HFF-Myc (cell line): ENCODE results near the gene PAQR4.
A peak's percentile ranks its signal among the peaks of the same experiment; 100 is the strongest.

ENCODE experiments used
- DNase-seq: peaks from one replicate; pipeline ENCODE4 v3.0.0-alpha.2; 2011; ENCODE audit warnings: low read depth; ENCODE audit errors: extremely low read depth
- H3K4me3 ChIP-seq: replicated peaks from 2 replicates; pipeline ENCODE4 v1.5.1; 2011; ENCODE audit warnings: low read depth, mild to moderate bottlenecking, control low read depth, low read length
- CTCF ChIP-seq: IDR thresholded peaks from 2 replicates; pipeline ENCODE4 v1.5.1; 2012; ENCODE audit warnings: mild to moderate bottlenecking, low read depth, low read length, control low read depth; ENCODE audit errors: missing control alignments

PAQR4 gene

GRCh38 chr16:2966808-2967191 lies 2.3 kb upstream of the PAQR4 start:
- H3K4me3 ChIP-seq: no peak overlapping the region
- TF ChIP-seq CTCF: no peak
- DNase-seq: no peak

DNA sequence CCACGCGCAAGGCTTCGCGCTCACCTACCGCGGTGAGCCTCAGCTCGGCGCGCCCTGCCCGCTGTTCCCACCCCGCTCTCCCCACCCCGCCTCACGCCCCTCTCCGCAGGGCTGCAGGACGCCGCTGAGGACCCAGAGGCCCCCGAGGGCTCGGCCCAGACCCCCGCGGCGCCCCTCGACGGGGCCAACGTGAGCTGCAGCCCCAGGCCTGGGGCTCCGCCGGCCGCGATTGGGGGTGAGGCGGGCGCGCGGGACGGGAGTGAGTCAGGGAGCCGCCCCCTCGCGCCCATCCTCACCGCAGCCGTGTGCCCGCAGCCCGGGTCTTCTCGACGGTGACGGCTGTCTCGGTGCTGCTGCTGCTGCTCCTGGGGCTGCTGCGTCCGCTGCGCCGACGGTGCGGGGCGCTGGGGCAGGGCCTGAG lies 1.9 kb upstream of the PAQR4 start:
- no peak overlapping the region for H3K4me3 ChIP-seq
- TF ChIP-seq CTCF: no peak
- no peak for DNase-seq

- TF ChIP-seq CTCF: no peak
- no peak overlapping the region for H3K4me3 ChIP-seq
- no peak for DNase-seq
Observed at GRCh38 chr16:2967721-2968161, 1.4 kb upstream of the PAQR4 start.

- no peak for DNase-seq
- TF ChIP-seq CTCF: no peak
- peak overlapping the region; percentile 62 for H3K4me3 ChIP-seq
Observed at GRCh38 chr16:2968368-2968737, 795 bp upstream of the PAQR4 start.

DNA sequence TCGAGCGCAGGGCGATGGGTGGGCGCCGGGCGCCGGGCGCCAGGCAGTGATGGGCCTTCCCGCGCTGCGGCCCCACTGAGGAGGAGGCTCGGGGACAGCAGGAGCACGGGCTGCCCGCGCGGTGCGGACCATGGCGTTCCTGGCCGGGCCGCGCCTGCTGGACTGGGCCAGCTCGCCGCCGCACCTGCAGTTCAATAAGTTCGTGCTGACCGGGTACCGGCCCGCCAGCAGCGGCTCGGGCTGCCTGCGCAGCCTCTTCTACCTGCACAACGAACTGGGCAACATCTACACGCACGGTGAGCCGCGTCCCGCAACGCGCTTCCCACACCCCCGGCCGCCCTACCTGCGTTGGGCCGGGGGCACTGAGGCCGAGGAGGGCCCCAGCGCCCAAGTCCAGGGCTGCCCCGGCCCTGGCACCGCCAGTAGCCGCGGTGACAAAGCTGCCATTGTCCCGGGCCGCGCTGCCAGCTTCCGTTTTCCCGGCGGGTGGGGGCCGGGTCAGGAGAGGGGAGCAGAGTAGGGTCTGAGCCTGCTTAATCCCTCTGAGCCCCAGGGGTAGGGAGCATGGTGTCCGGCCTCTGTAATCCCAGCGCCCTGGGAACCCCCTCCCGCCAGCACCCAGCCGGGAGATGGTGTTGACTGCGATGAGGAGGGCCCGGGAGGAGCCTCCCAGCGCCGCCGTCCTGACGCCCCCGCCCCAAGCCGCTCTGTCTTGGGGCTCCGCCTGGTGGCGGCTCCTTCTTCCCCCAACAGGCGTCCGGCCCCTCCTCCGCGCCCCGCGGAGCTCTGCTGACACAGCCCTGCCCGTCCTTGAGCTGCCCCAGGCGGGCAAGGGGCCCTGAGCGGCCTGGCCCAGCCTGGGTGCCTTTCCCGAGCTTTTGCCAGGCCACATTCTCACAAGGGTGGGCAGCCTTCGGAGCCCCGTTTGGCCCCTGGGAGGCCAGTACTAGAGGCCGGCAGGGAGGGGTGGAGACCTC lies 685 bp downstream of the PAQR4 start:
- H3K4me3 ChIP-seq: peak overlapping the region; percentile 62
- no peak for DNase-seq
- TF ChIP-seq CTCF: peak; percentile 59

DNA sequence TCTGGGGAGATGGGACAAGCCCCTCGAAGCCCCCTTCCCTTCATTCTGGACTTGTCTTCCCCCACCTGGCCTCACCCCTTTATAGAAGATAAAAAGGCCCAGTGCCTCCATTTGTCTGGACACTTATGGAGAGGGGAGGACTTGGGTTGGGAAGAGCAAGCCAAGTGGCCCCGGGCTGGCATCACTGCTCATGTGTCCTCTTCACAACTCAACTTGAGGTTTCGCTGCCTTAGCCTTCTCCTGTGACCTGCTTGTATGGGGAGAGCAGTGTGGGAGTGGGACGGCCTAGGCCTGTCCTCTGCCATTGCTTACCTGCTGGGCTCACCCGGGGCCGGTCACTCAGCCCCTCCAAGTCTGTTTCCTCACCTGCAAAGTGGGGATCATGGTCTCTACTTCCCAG lies 1.4 kb downstream of the PAQR4 start:
- peak overlapping the region; percentile 62 for H3K4me3 ChIP-seq
- DNase-seq: no peak
- no peak for TF ChIP-seq CTCF
